H9 (cell line): Measurements from ENCODE around the gene CXCL1. TPM values are rescaled to one million over a fixed set of nuclear protein-coding genes. Genes with fewer than 3 reads are reported as not detected.

Source experiments
- DNase-seq: peaks from one replicate; pipeline ENCODE4 v3.0.0-alpha.2; 2017
- H2AFZ ChIP-seq: one replicate; pipeline ENCODE4 v1.6.1; 2013; ENCODE audit warnings: mild to moderate bottlenecking, low read length, control low read depth, moderate library complexity
- H2AK5ac ChIP-seq: 2 replicates; pipeline ENCODE4 v1.6.1; 2013; ENCODE audit warnings: low read length, control low read depth, mixed read lengths; ENCODE audit not compliant: insufficient read length
- H2BK120ac ChIP-seq: one replicate; pipeline ENCODE4 v1.6.1; 2013; ENCODE audit warnings: low read depth, mild to moderate bottlenecking, low read length, control low read depth, inconsistent platforms; ENCODE audit not compliant: poor library complexity, severe bottlenecking
- H2BK12ac ChIP-seq: 2 replicates; pipeline ENCODE4 v1.6.1; 2013; ENCODE audit warnings: low read length, control low read depth, mixed read lengths, low read depth; ENCODE audit not compliant: insufficient read length
- H2BK15ac ChIP-seq: 2 replicates; pipeline ENCODE4 v1.6.1; 2013; ENCODE audit warnings: low read depth, low read length, control low read depth
- H2BK20ac ChIP-seq: one replicate; pipeline ENCODE4 v1.6.1; 2013; ENCODE audit warnings: low read depth, mild to moderate bottlenecking, low read length, control low read depth, inconsistent platforms; ENCODE audit not compliant: poor library complexity, severe bottlenecking
- H2BK5ac ChIP-seq: 2 replicates; pipeline ENCODE4 v1.6.1; 2013; ENCODE audit warnings: low read length, control low read depth, mixed read lengths; ENCODE audit not compliant: insufficient read length
- H3K14ac ChIP-seq: 2 replicates; pipeline ENCODE4 v1.6.1; 2013; ENCODE audit warnings: low read length, control low read depth; ENCODE audit not compliant: insufficient read depth
- H3K18ac ChIP-seq: 2 replicates; pipeline ENCODE4 v1.6.1; 2013; ENCODE audit warnings: low read depth, mild to moderate bottlenecking, mixed read lengths, low read length, control low read depth; ENCODE audit not compliant: insufficient read length
- H3K23ac ChIP-seq: 2 replicates; pipeline ENCODE4 v1.6.1; 2013; ENCODE audit warnings: low read length, control low read depth, mixed read lengths, low read depth; ENCODE audit not compliant: insufficient read length
- H3K23me2 ChIP-seq: 2 replicates; pipeline ENCODE4 v1.6.1; 2013; ENCODE audit warnings: low read depth, mild to moderate bottlenecking, mixed read lengths, low read length, control low read depth; ENCODE audit not compliant: insufficient read length, poor library complexity, severe bottlenecking
- H3K27ac ChIP-seq: 2 replicates; pipeline ENCODE4 v1.5.1; 2013; ENCODE audit warnings: low read length, control low read depth, mixed read lengths, low read depth; ENCODE audit not compliant: insufficient read length
- H3K27me3 ChIP-seq: 2 replicates; pipeline ENCODE4 v1.6.1; 2013; ENCODE audit warnings: low read length, control low read depth, inconsistent platforms; ENCODE audit not compliant: insufficient read depth
- H3K4ac ChIP-seq: 2 replicates; pipeline ENCODE4 v1.6.1; 2013; ENCODE audit warnings: low read depth, mild to moderate bottlenecking, control low read depth, inconsistent platforms, low read length, moderate library complexity
- H3K4me1 ChIP-seq: 2 replicates; pipeline ENCODE4 v1.6.1; 2013; ENCODE audit warnings: low read length, control low read depth, inconsistent platforms; ENCODE audit not compliant: insufficient read depth
- H3K4me2 ChIP-seq: 2 replicates; pipeline ENCODE4 v1.6.1; 2013; ENCODE audit warnings: low read length, control low read depth, mixed read lengths; ENCODE audit not compliant: insufficient read length, insufficient read depth
- H3K56ac ChIP-seq: 2 replicates; pipeline ENCODE4 v1.6.1; 2013; ENCODE audit warnings: low read depth, mild to moderate bottlenecking, mixed read lengths, low read length, control low read depth; ENCODE audit not compliant: insufficient read length
- H3K79me1 ChIP-seq: 2 replicates; pipeline ENCODE4 v1.6.1; 2013; ENCODE audit warnings: low read depth, mild to moderate bottlenecking, moderate library complexity, low read length, control low read depth, inconsistent platforms; ENCODE audit not compliant: insufficient read depth, poor library complexity, severe bottlenecking
- H3K79me2 ChIP-seq: 2 replicates; pipeline ENCODE4 v1.6.1; 2013; ENCODE audit warnings: low read length, control low read depth, inconsistent platforms; ENCODE audit not compliant: insufficient read depth
- H3K9ac ChIP-seq: 2 replicates; pipeline ENCODE4 v1.6.1; 2013; ENCODE audit warnings: low read length, control low read depth, mixed read lengths; ENCODE audit not compliant: insufficient read length; ENCODE audit errors: extremely low read depth
- H3K9me3 ChIP-seq: one replicate; pipeline ENCODE4 v1.6.1; 2013; ENCODE audit warnings: low read depth, low read length, inconsistent platforms; ENCODE audit not compliant: control insufficient read depth
- H3T11ph ChIP-seq: one replicate; pipeline ENCODE4 v1.6.1; 2013; ENCODE audit warnings: mild to moderate bottlenecking, low read length, control low read depth, inconsistent platforms
- H4K20me1 ChIP-seq: one replicate; pipeline ENCODE4 v1.6.1; 2013; ENCODE audit not compliant: control insufficient read depth, insufficient read length, insufficient read depth
- H4K5ac ChIP-seq: 2 replicates; pipeline ENCODE4 v1.6.1; 2013; ENCODE audit warnings: low read depth, mild to moderate bottlenecking, mixed read lengths, low read length, control low read depth; ENCODE audit not compliant: insufficient read length
- H4K8ac ChIP-seq: replicated peaks from 2 replicates; pipeline ENCODE4 v1.6.1; 2013; ENCODE audit warnings: low read length, control low read depth, mixed read lengths, low read depth; ENCODE audit not compliant: insufficient read length
- H4K91ac ChIP-seq: 2 replicates; pipeline ENCODE4 v1.6.1; 2013; ENCODE audit warnings: low read depth, mild to moderate bottlenecking, moderate library complexity, mixed read lengths, low read length, control low read depth; ENCODE audit not compliant: insufficient read length
- H3K27ac Mint-ChIP-seq, 3 experiments: 2 replicates in 2 of 3; 3 replicates in 1 of 3; pipeline ENCODE4 v1.8.0; 2020 to 2021; ENCODE audit warnings: mixed read lengths in 3 of 3, mild to moderate bottlenecking in 1 of 3, moderate library complexity in 1 of 3
- H3K27me3 Mint-ChIP-seq: 2 replicates; pipeline ENCODE4 v1.8.0; 2021; ENCODE audit warnings: low read depth, mild to moderate bottlenecking, moderate library complexity, mixed read lengths
- H3K36me3 Mint-ChIP-seq, 3 experiments: 2 replicates in 2 of 3; 3 replicates in 1 of 3; pipeline ENCODE4 v1.8.0; 2020 to 2021; ENCODE audit warnings: low read depth in 3 of 3, mixed read lengths in 3 of 3; ENCODE audit not compliant: insufficient read depth in 1 of 3
- H3K4me1 Mint-ChIP-seq, 2 experiments: 2 replicates each; pipeline ENCODE4 v1.8.0; 2020; ENCODE audit warnings: mixed read lengths in 2 of 2
- H3K4me3 Mint-ChIP-seq, 2 experiments: 2 replicates in 1 of 2; 3 replicates in 1 of 2; pipeline ENCODE4 v1.8.0; 2020 to 2021; ENCODE audit warnings: mild to moderate bottlenecking in 2 of 2, mixed read lengths in 2 of 2, moderate library complexity in 1 of 2
- H3K9me3 Mint-ChIP-seq, 2 experiments: 2 replicates in 1 of 2; 3 replicates in 1 of 2; pipeline ENCODE4 v1.8.0; 2020; ENCODE audit warnings: mild to moderate bottlenecking in 2 of 2, mixed read lengths in 2 of 2, moderate library complexity in 1 of 2
- WGBS: extraction: QIAGEN DNeasy Blood & Tissue Kit; methylation state at CpG from one replicate; pipeline ENCODE4 v1.1.7; 2013; ENCODE audit warnings: missing lambda C conversion rate, low lambda C conversion rate, mixed read lengths; ENCODE audit not compliant: insufficient read length; ENCODE audit errors: extremely low coverage; 5-methylcytosine and 5-hydroxymethylcytosine counted together
- total RNA-seq: library from RNA; stranded (reverse); gene quantifications from 2 replicates; pipeline ENCODE4 v1.2.1, GENCODE V29; 2021
- TF ChIP-seq, protein P1 (sequence below): fragments of 200-600 bp; sonication (generic); conservative IDR thresholded peaks from 3 replicates; pipeline ENCODE4 v1.8.0; 2021; ENCODE audit warnings: antibody characterized with exemption, mild to moderate bottlenecking

The CXCL1 gene
- total RNA-seq, 1 experiment from 2014 or later, result 0.20 TPM

DNA sequence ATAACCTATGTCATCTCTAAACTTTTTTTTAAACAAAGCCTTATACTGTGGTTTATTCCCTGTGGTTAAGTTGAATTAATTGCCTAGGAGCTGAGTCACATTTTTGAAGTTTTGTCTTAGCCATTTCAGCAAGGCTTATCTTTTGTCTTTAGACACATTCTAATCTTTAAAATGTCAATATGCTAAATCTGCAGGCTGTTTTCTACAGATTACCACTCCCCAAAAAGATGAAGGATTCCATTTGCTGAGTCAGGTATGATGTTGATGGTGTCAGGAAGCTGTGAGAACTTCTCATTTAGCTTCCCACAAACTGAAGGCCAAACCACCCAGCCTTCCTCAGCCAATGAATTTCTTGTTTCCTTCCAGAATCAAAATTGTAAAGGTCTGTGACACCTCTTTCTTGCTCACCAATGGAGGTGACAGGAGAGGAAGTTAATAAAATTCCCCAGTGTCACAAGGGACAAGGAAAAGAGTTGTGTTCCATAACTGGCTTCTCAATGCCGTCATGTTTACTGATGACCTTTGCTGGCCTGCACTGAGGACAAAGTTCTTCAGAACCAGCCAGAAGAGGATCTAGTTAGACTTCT lies 36.4 kb upstream of the CXCL1 start:
- Histone ChIP-seq H2BK5ac (no peak overlapping the region), H2BK15ac (no peak overlapping the region), H2BK20ac (no peak overlapping the region), H4K91ac (no peak overlapping the region), H3K4me1 (no peaks in the 10 kb centered on the region), H3K56ac (no peak overlapping the region), H3K4ac (no peak overlapping the region), H3K79me1 (no peaks in the 10 kb centered on the region), H3K18ac (no peak overlapping the region), H3K9me3 (no peaks in the 10 kb centered on the region), H3K27me3 (no peaks in the 10 kb centered on the region; the same call in 1 of the 2 replicates), H3K23me2 (peaks cover 3% of the 10 kb centered on the region), H4K8ac (no peak overlapping the region), H2AK5ac (no peak overlapping the region), H3K9ac (no peak overlapping the region), H3K23ac (no peak overlapping the region), H2BK12ac (no peak overlapping the region), H3K14ac (no peak overlapping the region), H4K5ac (no peak overlapping the region), H4K20me1 (no peaks in the 10 kb centered on the region), H3K27ac (no peak overlapping the region), H3T11ph (no peak overlapping the region), H2AFZ (no peak overlapping the region), H3K4me2 (no peak overlapping the region), H2BK120ac (no peak overlapping the region), H3K79me2 (no peaks in the 10 kb centered on the region)
- H3K9me3 Mint-ChIP-seq, result peaks cover 4% of the 10 kb centered on the region in 2 experiments; a peak in 3 of 5 replicates
- no peak for DNase-seq
- peaks cover 17% of the 10 kb centered on the region for H3K27me3 Mint-ChIP-seq
- H3K27ac Mint-ChIP-seq, result no peak overlapping the region
- H3K4me3 Mint-ChIP-seq, result no peak overlapping the region
- H3K36me3 Mint-ChIP-seq, result peaks cover 0 to 4% (median 2%) of the 10 kb centered on the region in 3 experiments; a peak in 4 of 7 replicates
- peaks cover 5 to 8% of the 10 kb centered on the region in 2 experiments; a peak in 1 of 4 replicates for H3K4me1 Mint-ChIP-seq
- TF ChIP-seq, protein P1, sequence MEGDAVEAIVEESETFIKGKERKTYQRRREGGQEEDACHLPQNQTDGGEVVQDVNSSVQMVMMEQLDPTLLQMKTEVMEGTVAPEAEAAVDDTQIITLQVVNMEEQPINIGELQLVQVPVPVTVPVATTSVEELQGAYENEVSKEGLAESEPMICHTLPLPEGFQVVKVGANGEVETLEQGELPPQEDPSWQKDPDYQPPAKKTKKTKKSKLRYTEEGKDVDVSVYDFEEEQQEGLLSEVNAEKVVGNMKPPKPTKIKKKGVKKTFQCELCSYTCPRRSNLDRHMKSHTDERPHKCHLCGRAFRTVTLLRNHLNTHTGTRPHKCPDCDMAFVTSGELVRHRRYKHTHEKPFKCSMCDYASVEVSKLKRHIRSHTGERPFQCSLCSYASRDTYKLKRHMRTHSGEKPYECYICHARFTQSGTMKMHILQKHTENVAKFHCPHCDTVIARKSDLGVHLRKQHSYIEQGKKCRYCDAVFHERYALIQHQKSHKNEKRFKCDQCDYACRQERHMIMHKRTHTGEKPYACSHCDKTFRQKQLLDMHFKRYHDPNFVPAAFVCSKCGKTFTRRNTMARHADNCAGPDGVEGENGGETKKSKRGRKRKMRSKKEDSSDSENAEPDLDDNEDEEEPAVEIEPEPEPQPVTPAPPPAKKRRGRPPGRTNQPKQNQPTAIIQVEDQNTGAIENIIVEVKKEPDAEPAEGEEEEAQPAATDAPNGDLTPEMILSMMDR, result no peak
- WGBS, result no CpG with 5 or more reads among the region's 1 CpG
